ENCODE data around the gene BBS10. TPM values are rescaled to one million over a fixed set of nuclear protein-coding genes. Genes with fewer than 3 reads are reported as not detected.

BBS10 gene
- total RNA-seq, 1 experiment from 2014 or later: 6.0 TPM

- TF ChIP-seq, protein P1, sequence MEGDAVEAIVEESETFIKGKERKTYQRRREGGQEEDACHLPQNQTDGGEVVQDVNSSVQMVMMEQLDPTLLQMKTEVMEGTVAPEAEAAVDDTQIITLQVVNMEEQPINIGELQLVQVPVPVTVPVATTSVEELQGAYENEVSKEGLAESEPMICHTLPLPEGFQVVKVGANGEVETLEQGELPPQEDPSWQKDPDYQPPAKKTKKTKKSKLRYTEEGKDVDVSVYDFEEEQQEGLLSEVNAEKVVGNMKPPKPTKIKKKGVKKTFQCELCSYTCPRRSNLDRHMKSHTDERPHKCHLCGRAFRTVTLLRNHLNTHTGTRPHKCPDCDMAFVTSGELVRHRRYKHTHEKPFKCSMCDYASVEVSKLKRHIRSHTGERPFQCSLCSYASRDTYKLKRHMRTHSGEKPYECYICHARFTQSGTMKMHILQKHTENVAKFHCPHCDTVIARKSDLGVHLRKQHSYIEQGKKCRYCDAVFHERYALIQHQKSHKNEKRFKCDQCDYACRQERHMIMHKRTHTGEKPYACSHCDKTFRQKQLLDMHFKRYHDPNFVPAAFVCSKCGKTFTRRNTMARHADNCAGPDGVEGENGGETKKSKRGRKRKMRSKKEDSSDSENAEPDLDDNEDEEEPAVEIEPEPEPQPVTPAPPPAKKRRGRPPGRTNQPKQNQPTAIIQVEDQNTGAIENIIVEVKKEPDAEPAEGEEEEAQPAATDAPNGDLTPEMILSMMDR (IDR thresholded peaks at IDR 0.05; ENCODE audit: insufficient read depth in 1 of 2, low read depth in 1 of 2, low read length in 1 of 2, severe bottlenecking in 1 of 2, unreplicated experiment in 1 of 2): no peak
- POLR2A ChIA-PET: no interaction called here
- no peak overlapping the region for H3K27ac Mint-ChIP-seq (ENCODE audit: unreplicated experiment)
- H3K36me3 Mint-ChIP-seq (ENCODE audit: insufficient read depth, unreplicated experiment): peaks cover 8% of the 10 kb centered on the region
- no peaks in the 10 kb centered on the region for H3K4me1 Mint-ChIP-seq (ENCODE audit: low read depth, unreplicated experiment)
- no peak overlapping the region for H3K4me3 Mint-ChIP-seq (ENCODE audit: unreplicated experiment)
- Histone ChIP-seq H3K4me3 (ENCODE audit: low read depth, low read length) (no peak overlapping the region), H3K27me3 (replicated peaks; ENCODE audit: control insufficient read depth, insufficient read depth, low read length) (no peaks in the 10 kb centered on the region), H3K9me3 (no peaks in the 10 kb centered on the region), H3K36me3 (ENCODE audit: control insufficient read depth, insufficient read depth, low read length) (no peaks in the 10 kb centered on the region), H3K4me1 (no peaks in the 10 kb centered on the region)
- H3K9me3 Mint-ChIP-seq (ENCODE audit: unreplicated experiment): no peaks in the 10 kb centered on the region
- no peaks in the 10 kb centered on the region for H3K27me3 Mint-ChIP-seq (ENCODE audit: insufficient read depth, unreplicated experiment)
- no TSS peak for BruUV-seq (replicated peaks)
- DNase-seq: no peak
- intact Hi-C loops (cut with micrococcal nuclease; ENCODE audit: unreplicated experiment): no loop called here
- CTCF ChIA-PET: no interaction called here
Measured at GRCh38 chr12:76375939-76376338, 27.7 kb upstream of the BBS10 start.

- H3K36me3 Mint-ChIP-seq (ENCODE audit: insufficient read depth, unreplicated experiment): peaks cover 8% of the 10 kb centered on the region
- Histone ChIP-seq H3K4me1 (no peaks in the 10 kb centered on the region), H3K4me3 (ENCODE audit: low read depth, low read length) (no peak overlapping the region), H3K27me3 (replicated peaks; ENCODE audit: control insufficient read depth, insufficient read depth, low read length) (no peaks in the 10 kb centered on the region), H3K36me3 (ENCODE audit: control insufficient read depth, insufficient read depth, low read length) (no peaks in the 10 kb centered on the region), H3K9me3 (no peaks in the 10 kb centered on the region)
- H3K27me3 Mint-ChIP-seq (ENCODE audit: insufficient read depth, unreplicated experiment): no peaks in the 10 kb centered on the region
- H3K9me3 Mint-ChIP-seq (ENCODE audit: unreplicated experiment): no peaks in the 10 kb centered on the region
- no peak overlapping the region for H3K4me3 Mint-ChIP-seq (ENCODE audit: unreplicated experiment)
- POLR2A ChIA-PET: no interaction called here
- H3K4me1 Mint-ChIP-seq (ENCODE audit: low read depth, unreplicated experiment): no peaks in the 10 kb centered on the region
- DNase-seq: no peak
- intact Hi-C loops (cut with micrococcal nuclease; ENCODE audit: unreplicated experiment): no loop called here
- TF ChIP-seq, protein P1 (IDR thresholded peaks at IDR 0.05; ENCODE audit: insufficient read depth in 1 of 2, low read depth in 1 of 2, low read length in 1 of 2, severe bottlenecking in 1 of 2, unreplicated experiment in 1 of 2): no peak
- no peak overlapping the region for H3K27ac Mint-ChIP-seq (ENCODE audit: unreplicated experiment)
- no TSS peak for BruUV-seq (replicated peaks)
- CTCF ChIA-PET: no interaction called here
Measured at GRCh38 chr12:76375470-76375869, 27.3 kb upstream of the BBS10 start.

GRCh38 chr12:76374386-76375020, 26.3 kb upstream of the BBS10 start:
- H3K9me3 ChIP-seq: no peaks in the 10 kb centered on the region
- H3K36me3 Mint-ChIP-seq (ENCODE audit: insufficient read depth, unreplicated experiment): peaks cover 8% of the 10 kb centered on the region
- intact Hi-C loops (cut with micrococcal nuclease; ENCODE audit: unreplicated experiment): no loop called here
- H3K4me1 Mint-ChIP-seq (ENCODE audit: low read depth, unreplicated experiment): no peaks in the 10 kb centered on the region
- H3K36me3 ChIP-seq (ENCODE audit: control insufficient read depth, insufficient read depth, low read length): no peaks in the 10 kb centered on the region
- ChIA-PET POLR2A (no interaction called here), CTCF (no interaction called here)
- TF ChIP-seq, protein P1 (IDR thresholded peaks at IDR 0.05; ENCODE audit: insufficient read depth in 1 of 2, low read depth in 1 of 2, low read length in 1 of 2, severe bottlenecking in 1 of 2, unreplicated experiment in 1 of 2): no peak
- no peak overlapping the region for H3K4me3 Mint-ChIP-seq (ENCODE audit: unreplicated experiment)
- no peaks in the 10 kb centered on the region for H3K9me3 Mint-ChIP-seq (ENCODE audit: unreplicated experiment)
- no peak for DNase-seq
- no peaks in the 10 kb centered on the region for H3K27me3 ChIP-seq (replicated peaks; ENCODE audit: control insufficient read depth, insufficient read depth, low read length)
- H3K4me3 ChIP-seq (ENCODE audit: low read depth, low read length): no peak overlapping the region
- H3K27ac Mint-ChIP-seq (ENCODE audit: unreplicated experiment): no peak overlapping the region
- BruUV-seq (replicated peaks): no TSS peak
- H3K4me1 ChIP-seq: no peaks in the 10 kb centered on the region
- H3K27me3 Mint-ChIP-seq (ENCODE audit: insufficient read depth, unreplicated experiment): no peaks in the 10 kb centered on the region

All from Caco-2 (cell line).